A549 treated with RU486 at 1 μM for 4 hours (cell line): ENCODE results near the gene ASB17. TPM values are rescaled to one million over a fixed set of nuclear protein-coding genes. Genes with fewer than 3 reads are reported as not detected.

Experiments used
- total RNA-seq: library from RNA; stranded (reverse); fragments of 200-300 nt; extraction: Qiagen RNA extraction; gene quantifications from 5 replicates; pipeline ENCODE4 v1.2.3, GENCODE V29; 2022; ENCODE audit warnings: low read depth

ASB17 gene, protein sequence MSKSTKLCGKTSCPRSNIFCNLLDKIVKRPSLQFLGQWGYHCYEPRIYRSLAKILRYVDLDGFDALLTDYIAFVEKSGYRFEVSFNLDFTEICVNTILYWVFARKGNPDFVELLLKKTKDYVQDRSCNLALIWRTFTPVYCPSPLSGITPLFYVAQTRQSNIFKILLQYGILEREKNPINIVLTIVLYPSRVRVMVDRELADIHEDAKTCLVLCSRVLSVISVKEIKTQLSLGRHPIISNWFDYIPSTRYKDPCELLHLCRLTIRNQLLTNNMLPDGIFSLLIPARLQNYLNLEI
- total RNA-seq = not detected in 5 replicates

DNA sequence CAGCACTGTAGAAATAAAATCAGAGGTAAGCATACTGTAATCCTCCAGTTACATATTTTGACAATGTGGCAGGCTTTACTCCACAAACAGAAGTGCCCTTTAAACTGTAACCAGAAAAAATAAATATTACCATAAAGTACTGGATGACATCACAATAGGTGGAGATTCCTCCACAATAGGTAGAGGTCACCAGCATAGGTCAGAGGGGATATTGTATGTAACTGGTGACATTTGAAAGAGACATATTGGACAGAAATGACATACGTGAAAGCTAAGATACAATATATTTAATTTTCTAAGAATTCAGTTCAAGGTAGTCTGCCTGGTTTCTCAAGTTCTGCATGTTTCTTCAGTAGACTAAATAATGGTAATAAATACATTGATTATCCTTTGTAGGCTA, at the start of gene ASB17:
TSS of gene ASB17 (minus strand) at position 101 of the 400 bp plus-strand sequence. CDS start 113 bp downstream, outside the sequence.

Other genes starting within 250 kb of the ASB17 start
- 27.4 to 39.2 TPM (median 32.8 TPM) in 5 replicates for gene ACADM, start 207.7 kb downstream of the ASB17 start, total RNA-seq
- 44.5 to 89.8 TPM (median 70.6 TPM) in 5 replicates for gene RABGGTB, start 146.1 kb downstream of the ASB17 start, total RNA-seq
- not detected in 5 replicates for gene MSH4, start 135.5 kb downstream of the ASB17 start, total RNA-seq
- 0.43 to 0.75 TPM (median 0.49 TPM) in 5 replicates for gene ST6GALNAC3, start 142.3 kb upstream of the ASB17 start, total RNA-seq